RWPE1 (cell line): ENCODE results near the gene ALDH9A1.
"Not testable (repeated sequence)": the region's sequence is repeated elsewhere in the genome, so short reads cannot be mapped to it uniquely, and the experiment has no call there.

Experiments used
- CTCF ChIA-PET: fragments of 350-600 bp; sonication (Branson Sonifier 250); formaldehyde crosslinking; extraction: SDS; loops from one replicate; lab custom pipeline; 2021; lab: Yijun Ruan, JAX
- POLR2A ChIA-PET: fragments of 400-600 bp; formaldehyde crosslinking; extraction: SDS; loops from one replicate; lab custom pipeline; 2020; ENCODE audit warnings: antibody characterized with exemption; ENCODE audit not compliant: low non-redundant PET; lab: Yijun Ruan, JAX
- DNase-seq: peaks from one replicate; pipeline ENCODE4 v3.0.0; 2012; ENCODE audit warnings: low spot score
- H3K27ac ChIP-seq: fragments of 450-650 bp; 2 replicates; pipeline ENCODE4 v1.5.1; 2017
- CTCF ChIP-seq: fragments of 450-650 bp; conservative IDR thresholded peaks from 2 replicates; pipeline ENCODE4 v1.5.1; 2017; ENCODE audit warnings: low read depth, mild to moderate bottlenecking

ALDH9A1 gene

GRCh38 chr1:165697881-165698760 lies at the start of gene ALDH9A1:
Gene ALDH9A1 (minus strand): TSS chr1:165698562. CDS start chr1:165698558, 4 bp downstream.
- peak within 1 kb of the TSS; percentile 96 for H3K27ac ChIP-seq
- ChIA-PET CTCF (interaction anchor here (0.6 to 0.8 kb wide), 6 partner anchors 11 to 899 kb away, joined by 3 to 6 read pairs (median 3); no protein-coding TSS in a partner anchor), POLR2A (interaction anchor here (0.8 kb wide), 1 partner anchor 66 kb away, joined by 3 read pairs; no protein-coding TSS in a partner anchor)
- peak; percentile 52 for TF ChIP-seq CTCF
- peak; percentile 80 for DNase-seq

GRCh38 chr1:165747632-165748447 lies 49.5 kb upstream of the ALDH9A1 start:
- no peak for DNase-seq
- H3K27ac ChIP-seq = no peak overlapping the region
- CTCF ChIA-PET = no interaction called here
- POLR2A ChIA-PET = no interaction called here
- no peak for TF ChIP-seq CTCF

- CTCF ChIA-PET, H3K27ac ChIP-seq, POLR2A ChIA-PET, DNase-seq: not testable (repeated sequence)
These were observed 46.6 kb upstream of the ALDH9A1 start for GRCh38 chr1:165744913-165745312.

- no peak for TF ChIP-seq CTCF
- POLR2A ChIA-PET = no interaction called here
- CTCF ChIA-PET = interaction anchor here (0.7 kb wide), 1 partner anchor 43 kb away, joined by 3 read pairs; no protein-coding TSS in a partner anchor
- H3K27ac ChIP-seq = no peak overlapping the region
- DNase-seq = no peak
These were observed 43.8 kb upstream of the ALDH9A1 start for GRCh38 chr1:165742194-165742593.

- TF ChIP-seq CTCF = no peak
- DNase-seq = no peak
- CTCF ChIA-PET = no interaction called here
- H3K27ac ChIP-seq = no peak overlapping the region
- POLR2A ChIA-PET = no interaction called here
These were observed 40.4 kb upstream of the ALDH9A1 start for GRCh38 chr1:165738794-165739193.

GRCh38 chr1:165737196-165737595 lies 38.8 kb upstream of the ALDH9A1 start:
- ChIA-PET CTCF (interaction anchor here (0.6 kb wide), 1 partner anchor 146 kb away, joined by 3 read pairs; no protein-coding TSS in a partner anchor), POLR2A (no interaction called here)
- H3K27ac ChIP-seq = no peak overlapping the region
- no peak for DNase-seq
- TF ChIP-seq CTCF = no peak
